SK-N-MC (cell line): ENCODE data around the gene MFAP2.

ENCODE experiments used
- EZH2 ChIP-seq: fragments of 200-600 bp; sonication (generic); IDR thresholded peaks from one replicate; pipeline ENCODE4 v1.6.1; 2017; ENCODE audit warnings: antibody characterized with exemption
- POLR2AphosphoS5 ChIP-seq: IDR thresholded peaks from 2 replicates; pipeline ENCODE4 v1.6.1; 2012; ENCODE audit warnings: mild to moderate bottlenecking, low read depth, low read length, borderline replicate concordance

DNA sequence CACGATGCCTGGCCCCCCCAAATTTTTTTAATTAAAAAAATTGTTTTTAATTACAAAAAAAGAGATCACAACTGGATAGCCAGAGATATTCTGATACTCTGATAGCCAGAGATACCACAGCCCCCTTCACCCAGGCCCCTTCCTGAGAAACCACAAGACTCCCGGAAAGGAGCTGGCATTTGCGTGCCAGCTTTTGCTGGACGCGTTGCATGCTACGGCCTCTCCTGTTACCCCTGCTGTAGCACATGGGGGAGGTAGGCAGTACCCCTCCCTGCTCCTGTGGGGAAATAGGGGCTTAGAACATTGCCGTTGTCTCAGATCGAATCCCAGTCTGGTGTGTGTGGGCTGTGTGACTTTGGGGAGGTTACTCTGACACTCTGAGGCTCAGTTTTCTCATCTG is 22.7 kb downstream of the MFAP2 start:
- TF ChIP-seq EZH2 (no peak), POLR2AphosphoS5 (no peak)
